ENCODE data around the gene UHMK1.
"Not testable (repeated sequence)": the region's sequence is repeated elsewhere in the genome, so short reads cannot be mapped to it uniquely, and the experiment has no call there.

Gene UHMK1

DNA sequence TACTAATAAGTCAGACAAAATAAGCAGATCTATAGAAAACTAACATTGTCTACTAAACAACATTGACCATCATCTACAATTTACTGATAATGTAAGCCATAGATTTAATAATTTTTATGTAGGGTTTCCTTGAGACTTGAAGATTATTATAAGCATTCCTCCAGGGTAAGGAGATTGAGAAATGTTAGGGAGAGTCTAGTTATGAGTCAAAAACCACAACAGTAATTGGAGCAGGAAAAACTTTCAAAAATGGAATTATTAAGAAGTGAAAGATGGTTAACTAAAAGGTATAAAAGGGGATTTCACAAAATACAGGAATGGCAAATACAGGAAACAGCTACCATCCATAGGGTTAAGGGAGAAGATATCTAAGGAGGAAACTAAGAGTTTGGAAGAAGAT, 12.4 kb upstream of the UHMK1 start:
- H4K91ac ChIP-seq (ENCODE audit: low read depth, low read length, poor library complexity) = no peak overlapping the region
- no peaks in the 10 kb centered on the region for H3K36me3 ChIP-seq (replicated peaks in 1 of 2; ENCODE audit: control insufficient read depth in 2 of 2, insufficient read depth in 2 of 2, low read length in 2 of 2)
- no peaks in the 10 kb centered on the region for H3K9me3 ChIP-seq (replicated peaks in 1 of 2; ENCODE audit: control insufficient read depth in 2 of 2, insufficient read depth in 1 of 2, low read depth in 1 of 2, low read length in 2 of 2)
- no peak overlapping the region for H3K18ac ChIP-seq (ENCODE audit: low read length)
- no peak overlapping the region for H3K4me3 ChIP-seq (ENCODE audit: low read length in 2 of 2)
- H3K4me1 ChIP-seq (ENCODE audit: control insufficient read depth in 2 of 2, insufficient read depth in 1 of 2, low read depth in 1 of 2, low read length in 2 of 2) = no peaks in the 10 kb centered on the region
- no peak for DNase-seq (ENCODE audit: low spot score)
- H4K8ac ChIP-seq (ENCODE audit: low read depth, low read length) = no peak overlapping the region
- no peak overlapping the region for H3K4me2 ChIP-seq (ENCODE audit: insufficient read depth, low read length, poor library complexity, severe bottlenecking)
- peaks cover 0 to 3% (median 3%) of the 10 kb centered on the region in 3 experiments for H3K27me3 ChIP-seq (ENCODE audit: control insufficient read depth in 3 of 3, insufficient read depth in 3 of 3, low read depth in 1 of 3, low read length in 3 of 3)
- no peaks in the 10 kb centered on the region for H3K79me1 ChIP-seq (ENCODE audit: low read depth, low read length)
- no peak overlapping the region for H3K4ac ChIP-seq (ENCODE audit: low read length)
- H3K23ac ChIP-seq (ENCODE audit: low read depth, low read length, poor library complexity) = no peak overlapping the region
- H2AFZ ChIP-seq (ENCODE audit: low read length) = no peak overlapping the region
- H3K14ac ChIP-seq (ENCODE audit: low read length) = no peak overlapping the region
- no peak overlapping the region for H2BK12ac ChIP-seq (ENCODE audit: low read length)
- H3K27ac ChIP-seq (replicated peaks; ENCODE audit: low read length) = no peak overlapping the region
- H2AK5ac ChIP-seq (ENCODE audit: low read depth, low read length) = no peak overlapping the region
- H2BK120ac ChIP-seq (ENCODE audit: low read depth, low read length) = no peak overlapping the region
- no peak overlapping the region for H2BK5ac ChIP-seq (ENCODE audit: low read length)
- H3K9ac ChIP-seq (ENCODE audit: low read depth, low read length, poor library complexity) = no peak overlapping the region
- H2BK15ac ChIP-seq (ENCODE audit: low read length) = no peak overlapping the region

DNA sequence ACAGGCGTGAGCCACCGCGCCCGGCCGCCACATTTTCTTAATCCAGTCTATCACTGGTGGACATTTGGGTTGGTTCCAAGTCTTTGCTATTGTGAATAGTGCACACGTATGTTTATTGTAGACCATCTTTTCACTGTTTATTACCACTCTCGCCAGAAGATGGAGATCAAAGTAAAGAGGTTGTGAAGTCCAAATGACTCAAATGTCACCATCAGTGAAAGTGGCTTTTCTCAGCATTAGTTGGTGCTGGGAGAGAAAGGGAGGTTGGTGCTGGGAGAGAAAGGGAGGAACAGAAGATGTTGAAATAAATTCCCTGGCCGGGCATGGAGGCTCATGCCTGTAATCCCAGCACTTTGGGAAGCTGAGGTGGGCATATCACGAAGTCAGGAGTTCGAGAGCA, 10.4 kb upstream of the UHMK1 start:
- no peak overlapping the region for H4K8ac ChIP-seq (ENCODE audit: low read depth, low read length)
- H3K4ac ChIP-seq (ENCODE audit: low read length) = no peak overlapping the region
- no peak overlapping the region for H4K91ac ChIP-seq (ENCODE audit: low read depth, low read length, poor library complexity)
- WGBS, 2 donors (ENCODE audit: extremely low coverage in 2 of 2, insufficient read length in 2 of 2, insufficient replicate concordance in 1 of 2) = no CpG with 5 or more reads among the region's 10 CpGs
- no peaks in the 10 kb centered on the region for H3K79me1 ChIP-seq (ENCODE audit: low read depth, low read length)
- H3K18ac ChIP-seq (ENCODE audit: low read length) = no peak overlapping the region
- H2BK120ac ChIP-seq (ENCODE audit: low read depth, low read length) = no peak overlapping the region
- no peaks in the 10 kb centered on the region for H3K4me1 ChIP-seq (ENCODE audit: control insufficient read depth in 2 of 2, insufficient read depth in 1 of 2, low read depth in 1 of 2, low read length in 2 of 2)
- no peak overlapping the region for H2AFZ ChIP-seq (ENCODE audit: low read length)
- no peak for DNase-seq (ENCODE audit: low spot score)
- H3K9me3 ChIP-seq (replicated peaks in 1 of 2; ENCODE audit: control insufficient read depth in 2 of 2, insufficient read depth in 1 of 2, low read depth in 1 of 2, low read length in 2 of 2) = no peaks in the 10 kb centered on the region
- H2BK15ac ChIP-seq (ENCODE audit: low read length) = no peak overlapping the region
- no peak overlapping the region for H2AK5ac ChIP-seq (ENCODE audit: low read depth, low read length)
- no peak overlapping the region for H3K9ac ChIP-seq (ENCODE audit: low read depth, low read length, poor library complexity)
- H3K23ac ChIP-seq (ENCODE audit: low read depth, low read length, poor library complexity) = no peak overlapping the region
- H3K36me3 ChIP-seq (replicated peaks in 1 of 2; ENCODE audit: control insufficient read depth in 2 of 2, insufficient read depth in 2 of 2, low read length in 2 of 2) = no peaks in the 10 kb centered on the region
- no peak overlapping the region for H3K4me2 ChIP-seq (ENCODE audit: insufficient read depth, low read length, poor library complexity, severe bottlenecking)
- H2BK12ac ChIP-seq (ENCODE audit: low read length) = no peak overlapping the region
- peaks cover 0 to 7% (median 5%) of the 10 kb centered on the region in 3 experiments for H3K27me3 ChIP-seq (ENCODE audit: control insufficient read depth in 3 of 3, insufficient read depth in 3 of 3, low read depth in 1 of 3, low read length in 3 of 3)
- H3K27ac ChIP-seq (replicated peaks; ENCODE audit: low read length) = no peak overlapping the region
- no peak overlapping the region for H3K14ac ChIP-seq (ENCODE audit: low read length)
- H2BK5ac ChIP-seq (ENCODE audit: low read length) = no peak overlapping the region
- H3K4me3 ChIP-seq (ENCODE audit: low read length in 2 of 2) = no peak overlapping the region

DNA sequence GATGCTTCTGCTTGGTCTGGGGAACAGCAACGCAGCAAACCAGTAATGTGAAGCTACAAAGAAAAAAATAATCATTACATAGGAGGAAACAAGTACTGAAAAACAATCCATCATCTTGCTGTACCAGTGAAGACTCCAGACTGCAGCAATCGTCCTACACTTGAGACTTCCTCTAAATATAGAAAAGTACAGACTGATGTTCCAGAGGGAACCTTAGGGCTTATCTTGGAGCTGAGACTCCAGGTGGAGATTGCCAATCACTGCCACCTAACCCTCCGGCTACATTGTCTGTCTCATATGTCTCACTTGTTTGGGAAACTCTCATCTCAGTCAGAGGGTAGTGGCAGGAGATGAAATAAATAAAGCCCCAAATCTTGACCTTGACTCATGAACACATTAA, 9.4 kb upstream of the UHMK1 start:
- Histone ChIP-seq H2BK12ac (ENCODE audit: low read length) (no peak overlapping the region), H4K8ac (ENCODE audit: low read depth, low read length) (no peak overlapping the region), H3K18ac (ENCODE audit: low read length) (no peak overlapping the region), H3K9ac (ENCODE audit: low read depth, low read length, poor library complexity) (no peak overlapping the region), H2BK15ac (ENCODE audit: low read length) (no peak overlapping the region), H3K79me1 (ENCODE audit: low read depth, low read length) (no peaks in the 10 kb centered on the region), H3K4me1 (ENCODE audit: control insufficient read depth in 2 of 2, insufficient read depth in 1 of 2, low read depth in 1 of 2, low read length in 2 of 2) (no peaks in the 10 kb centered on the region), H4K91ac (ENCODE audit: low read depth, low read length, poor library complexity) (no peak overlapping the region), H3K27me3 (ENCODE audit: control insufficient read depth in 3 of 3, insufficient read depth in 3 of 3, low read depth in 1 of 3, low read length in 3 of 3) (peaks cover 0 to 11% (median 5%) of the 10 kb centered on the region in 3 experiments), H2AFZ (ENCODE audit: low read length) (no peak overlapping the region), H3K27ac (replicated peaks; ENCODE audit: low read length) (no peak overlapping the region), H3K9me3 (replicated peaks in 1 of 2; ENCODE audit: control insufficient read depth in 2 of 2, insufficient read depth in 1 of 2, low read depth in 1 of 2, low read length in 2 of 2) (no peaks in the 10 kb centered on the region), H2BK5ac (ENCODE audit: low read length) (no peak overlapping the region), H3K4me2 (ENCODE audit: insufficient read depth, low read length, poor library complexity, severe bottlenecking) (no peak overlapping the region), H3K23ac (ENCODE audit: low read depth, low read length, poor library complexity) (no peak overlapping the region), H3K36me3 (replicated peaks in 1 of 2; ENCODE audit: control insufficient read depth in 2 of 2, insufficient read depth in 2 of 2, low read length in 2 of 2) (no peaks in the 10 kb centered on the region), H3K4me3 (ENCODE audit: low read length in 2 of 2) (no peak overlapping the region), H2AK5ac (ENCODE audit: low read depth, low read length) (no peak overlapping the region), H3K4ac (ENCODE audit: low read length) (no peak overlapping the region), H2BK120ac (ENCODE audit: low read depth, low read length) (no peak overlapping the region), H3K14ac (ENCODE audit: low read length) (no peak overlapping the region)
- no peak for DNase-seq (ENCODE audit: low spot score)
- WGBS, 2 donors (ENCODE audit: extremely low coverage in 2 of 2, insufficient read length in 2 of 2, insufficient replicate concordance in 1 of 2) = no CpG with 5 or more reads among the region's 3 CpGs

DNA sequence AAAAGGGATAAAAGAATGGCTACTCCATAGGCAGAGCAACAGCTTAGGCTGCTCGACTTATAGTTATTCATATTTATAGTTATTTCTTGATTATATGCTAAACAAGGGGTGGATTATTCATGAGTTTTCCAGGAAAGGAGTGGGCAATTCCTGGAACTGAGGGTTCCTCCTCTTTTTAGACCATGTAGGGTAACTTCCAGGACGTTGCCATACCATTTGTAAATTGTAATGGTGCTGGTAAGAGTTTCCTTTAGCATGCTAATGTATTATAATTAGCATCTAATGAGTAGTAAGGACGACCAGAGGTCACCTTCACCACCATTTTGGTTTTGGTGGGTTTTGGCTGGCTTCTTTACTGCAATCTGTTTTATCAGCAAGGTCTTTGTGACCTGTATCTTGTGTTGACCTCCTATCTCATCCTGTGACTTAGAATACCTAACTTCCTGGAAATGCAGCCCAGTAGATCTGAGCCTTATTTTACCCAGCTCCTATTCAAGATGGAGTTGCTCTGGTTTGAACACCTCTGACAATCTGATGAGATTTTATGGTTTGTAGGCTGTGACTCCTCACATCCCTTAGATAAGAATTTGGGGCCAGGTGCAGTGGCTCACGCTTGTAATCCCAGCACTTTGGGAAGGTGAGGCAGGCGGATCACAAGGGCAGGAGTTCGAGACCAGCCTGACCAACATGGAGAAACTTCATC, 1.9 kb upstream of the UHMK1 start:
- not testable (repeated sequence) for H3K18ac ChIP-seq (ENCODE audit: low read length); H4K91ac ChIP-seq (ENCODE audit: low read depth, low read length, poor library complexity); H2BK120ac ChIP-seq (ENCODE audit: low read depth, low read length); H3K23ac ChIP-seq (ENCODE audit: low read depth, low read length, poor library complexity); H4K8ac ChIP-seq (ENCODE audit: low read depth, low read length); H3K4ac ChIP-seq (ENCODE audit: low read length); H3K4me1 ChIP-seq (ENCODE audit: control insufficient read depth in 2 of 2, insufficient read depth in 1 of 2, low read depth in 1 of 2, low read length in 2 of 2); DNase-seq (ENCODE audit: low spot score); H3K9ac ChIP-seq (ENCODE audit: low read depth, low read length, poor library complexity); H2BK12ac ChIP-seq (ENCODE audit: low read length); H3K4me2 ChIP-seq (ENCODE audit: insufficient read depth, low read length, poor library complexity, severe bottlenecking); H3K27me3 ChIP-seq (ENCODE audit: control insufficient read depth in 3 of 3, insufficient read depth in 3 of 3, low read depth in 1 of 3, low read length in 3 of 3); H2AK5ac ChIP-seq (ENCODE audit: low read depth, low read length); H3K79me1 ChIP-seq (ENCODE audit: low read depth, low read length); H3K4me3 ChIP-seq (ENCODE audit: low read length in 2 of 2); H2BK15ac ChIP-seq (ENCODE audit: low read length); H2BK5ac ChIP-seq (ENCODE audit: low read length); H3K27ac ChIP-seq (replicated peaks; ENCODE audit: low read length); H3K14ac ChIP-seq (ENCODE audit: low read length); H3K9me3 ChIP-seq (replicated peaks in 1 of 2; ENCODE audit: control insufficient read depth in 2 of 2, insufficient read depth in 1 of 2, low read depth in 1 of 2, low read length in 2 of 2)
- Histone ChIP-seq H2AFZ (ENCODE audit: low read length) (peak overlapping the region; percentile 44), H3K36me3 (replicated peaks in 1 of 2; ENCODE audit: control insufficient read depth in 2 of 2, insufficient read depth in 2 of 2, low read length in 2 of 2) (peaks cover 2 to 12% of the 10 kb centered on the region in 2 donors)
- no CpG with 5 or more reads among the region's 6 CpGs for WGBS, 2 donors (ENCODE audit: extremely low coverage in 2 of 2, insufficient read length in 2 of 2, insufficient replicate concordance in 1 of 2)
